Neuronal stem cell (in vitro differentiated cells): Measurements from ENCODE around the gene ABCC1.

Experiments used
- DNase-seq: peaks from one replicate; pipeline ENCODE4 v3.0.0-alpha.2; 2013; ENCODE audit warnings: low spot score
- H2AFZ ChIP-seq: one replicate; pipeline ENCODE4 v1.6.1; 2013; ENCODE audit warnings: mild to moderate bottlenecking, low read length, inconsistent platforms
- H2AK5ac ChIP-seq: 2 replicates; pipeline ENCODE4 v1.6.1; 2013; ENCODE audit warnings: low read depth, mild to moderate bottlenecking, inconsistent platforms, low read length, moderate library complexity, mixed read lengths
- H2BK120ac ChIP-seq: 2 replicates; pipeline ENCODE4 v1.6.1; 2013; ENCODE audit warnings: low read depth, mild to moderate bottlenecking, inconsistent platforms, low read length, moderate library complexity, mixed read lengths
- H2BK12ac ChIP-seq: one replicate; pipeline ENCODE4 v1.6.1; 2013; ENCODE audit warnings: low read length, inconsistent platforms
- H2BK15ac ChIP-seq: 2 replicates; pipeline ENCODE4 v1.6.1; 2013; ENCODE audit warnings: mild to moderate bottlenecking, low read length, inconsistent platforms, mixed read lengths
- H2BK5ac ChIP-seq: one replicate; pipeline ENCODE4 v1.6.1; 2013; ENCODE audit warnings: inconsistent platforms, mild to moderate bottlenecking, low read length, moderate library complexity
- H3K14ac ChIP-seq: one replicate; pipeline ENCODE4 v1.6.1; 2013; ENCODE audit warnings: low read length, inconsistent platforms
- H3K18ac ChIP-seq: 2 replicates; pipeline ENCODE4 v1.6.1; 2013; ENCODE audit warnings: low read length, inconsistent platforms
- H3K23ac ChIP-seq: 2 replicates; pipeline ENCODE4 v1.6.1; 2013; ENCODE audit warnings: low read depth, mild to moderate bottlenecking, mixed read lengths, low read length, inconsistent platforms; ENCODE audit not compliant: poor library complexity
- H3K27ac ChIP-seq: replicated peaks from 3 replicates; pipeline ENCODE4 v1.5.1; 2013; ENCODE audit warnings: low read length, inconsistent platforms
- H3K27me3 ChIP-seq, 3 experiments: 2 replicates each; pipeline ENCODE4 v1.6.1; 2013; ENCODE audit warnings: low read length in 3 of 3, mild to moderate bottlenecking in 2 of 3, inconsistent platforms in 1 of 3, low read depth in 1 of 3, mixed read lengths in 1 of 3, moderate library complexity in 1 of 3; ENCODE audit not compliant: control insufficient read depth in 3 of 3, insufficient read depth in 3 of 3
- H3K36me3 ChIP-seq, 2 donors: replicated peaks in 1 of 2; 2 replicates each; pipeline ENCODE4 v1.6.1; 2013; ENCODE audit warnings: low read length in 2 of 2; ENCODE audit not compliant: control insufficient read depth in 2 of 2, insufficient read depth in 2 of 2
- H3K4ac ChIP-seq: 2 replicates; pipeline ENCODE4 v1.6.1; 2013; ENCODE audit warnings: inconsistent platforms, mild to moderate bottlenecking, low read length, moderate library complexity
- H3K4me1 ChIP-seq, 2 donors: 1 replicate in 1 of 2; 2 replicates in 1 of 2; pipeline ENCODE4 v1.6.1; 2013; ENCODE audit warnings: low read length in 2 of 2, low read depth in 1 of 2; ENCODE audit not compliant: control insufficient read depth in 2 of 2, insufficient read depth in 1 of 2
- H3K4me2 ChIP-seq: one replicate; pipeline ENCODE4 v1.6.1; 2013; ENCODE audit warnings: mild to moderate bottlenecking, low read length, inconsistent platforms; ENCODE audit not compliant: insufficient read depth, poor library complexity, severe bottlenecking
- H3K4me3 ChIP-seq, 2 donors: 2 replicates each; pipeline ENCODE4 v1.5.1; 2013; ENCODE audit warnings: low read length in 2 of 2, mild to moderate bottlenecking in 2 of 2, inconsistent platforms in 1 of 2, moderate library complexity in 1 of 2
- H3K79me1 ChIP-seq: one replicate; pipeline ENCODE4 v1.6.1; 2013; ENCODE audit warnings: low read depth, mild to moderate bottlenecking, inconsistent platforms, low read length, moderate library complexity
- H3K9ac ChIP-seq: one replicate; pipeline ENCODE4 v1.6.1; 2013; ENCODE audit warnings: mild to moderate bottlenecking, low read depth, low read length, inconsistent platforms; ENCODE audit not compliant: poor library complexity
- H3K9me3 ChIP-seq, 2 donors: replicated peaks in 1 of 2; 2 replicates each; pipeline versions ENCODE3 to v1.6.1; 2013; ENCODE audit warnings: low read length in 2 of 2, mild to moderate bottlenecking in 2 of 2, inconsistent platforms in 1 of 2, low read depth in 1 of 2, mixed read lengths in 1 of 2, moderate library complexity in 1 of 2; ENCODE audit not compliant: control insufficient read depth in 2 of 2, insufficient read depth in 1 of 2
- H4K8ac ChIP-seq: one replicate; pipeline ENCODE4 v1.6.1; 2013; ENCODE audit warnings: low read depth, mild to moderate bottlenecking, inconsistent platforms, low read length, moderate library complexity
- H4K91ac ChIP-seq: one replicate; pipeline ENCODE4 v1.6.1; 2013; ENCODE audit warnings: low read length, low read depth, mild to moderate bottlenecking, inconsistent platforms; ENCODE audit not compliant: poor library complexity
- WGBS, 2 donors: extraction: QIAGEN DNeasy Blood & Tissue Kit; methylation state at CpG; one replicate each; pipeline ENCODE4 v1.1.7; 2013; ENCODE audit warnings: missing lambda C conversion rate in 2 of 2, mixed read lengths in 1 of 2; ENCODE audit not compliant: insufficient read length in 2 of 2, insufficient replicate concordance in 1 of 2; ENCODE audit errors: extremely low coverage in 2 of 2; 5-methylcytosine and 5-hydroxymethylcytosine counted together

Gene ABCC1

DNA sequence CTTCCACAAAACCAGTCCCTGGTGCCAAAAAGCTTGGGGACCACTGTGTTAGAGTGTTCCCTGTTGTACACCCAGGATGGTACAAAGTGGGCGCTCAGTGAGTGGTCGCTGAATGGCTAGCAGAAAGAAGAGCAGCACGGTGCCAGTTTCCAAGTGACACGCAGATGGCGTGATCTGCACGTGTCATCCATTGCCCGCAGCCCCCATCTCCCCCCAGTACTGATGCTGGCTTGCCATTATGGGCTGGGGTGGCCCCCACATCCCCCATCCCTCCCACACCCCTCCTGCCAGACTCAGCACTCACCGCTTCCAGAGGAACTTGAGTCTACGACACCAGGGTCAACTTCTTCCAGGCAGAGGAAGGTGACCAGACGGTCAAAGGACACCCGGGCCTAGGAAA lies 237.4 kb downstream of the ABCC1 start:
- Histone ChIP-seq H3K4me1 (peaks cover 3 to 5% of the 10 kb centered on the region in 2 donors), H3K27ac (no peak overlapping the region), H3K4me3 (no peak overlapping the region), H3K4ac (no peak overlapping the region), H2BK15ac (no peak overlapping the region), H3K14ac (no peak overlapping the region), H4K8ac (no peak overlapping the region), H2BK120ac (no peak overlapping the region), H3K18ac (no peak overlapping the region), H2BK5ac (no peak overlapping the region), H4K91ac (no peak overlapping the region), H3K9me3 (peaks cover 0 to 2% of the 10 kb centered on the region in 2 donors), H2BK12ac (no peak overlapping the region), H3K79me1 (no peaks in the 10 kb centered on the region), H3K27me3 (peaks cover 0 to 1% (median 0%) of the 10 kb centered on the region in 3 experiments), H3K36me3 (no peaks in the 10 kb centered on the region), H2AFZ (no peak overlapping the region), H3K23ac (no peak overlapping the region), H2AK5ac (no peak overlapping the region), H3K9ac (peak overlapping the region; percentile 15), H3K4me2 (no peak overlapping the region)
- WGBS, 2 donors = no CpG with 5 or more reads among the region's 11 CpGs
- DNase-seq = no peak

DNA sequence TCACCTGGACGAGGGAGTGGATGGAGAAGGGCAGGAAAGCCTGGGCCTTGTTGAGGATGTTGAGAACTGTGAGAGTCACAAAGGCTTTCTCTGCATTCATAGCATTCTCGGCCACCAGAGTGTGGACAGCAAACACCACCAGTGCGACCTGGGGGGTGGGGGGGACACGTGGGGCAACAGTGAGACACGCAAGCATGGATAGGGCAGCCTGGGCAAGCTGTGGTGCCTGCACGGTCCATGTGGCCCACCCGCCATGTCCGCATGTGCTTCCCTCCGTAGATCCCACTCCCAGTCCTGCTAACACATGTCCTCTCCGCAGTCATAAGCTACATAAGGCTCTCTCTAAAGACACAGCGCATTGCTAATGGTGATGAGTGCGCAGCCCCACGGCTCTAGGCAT lies 239.4 kb downstream of the ABCC1 start:
- WGBS, 2 donors = no CpG with 5 or more reads among the region's 13 CpGs
- no peak overlapping the region for H4K91ac ChIP-seq
- H2BK15ac ChIP-seq = no peak overlapping the region

DNA sequence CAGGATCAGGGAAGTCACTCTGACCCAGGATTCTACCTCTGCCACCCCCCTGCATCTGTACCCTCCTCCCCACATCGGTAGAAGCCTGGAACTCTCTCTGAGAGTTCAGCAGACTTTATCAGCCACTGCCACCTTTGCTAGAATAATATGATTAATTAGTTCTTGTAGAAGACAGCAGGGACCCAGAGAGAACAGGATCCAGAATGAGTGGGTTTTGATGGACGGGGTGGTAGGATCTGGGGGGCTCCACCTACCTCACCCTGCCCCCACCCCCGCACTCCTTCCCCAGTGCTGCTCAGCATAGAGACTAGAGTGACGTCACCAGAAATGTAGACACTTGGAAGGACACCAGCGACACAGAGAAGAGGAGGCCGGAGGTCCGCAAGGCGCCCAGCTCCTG lies 240.4 kb downstream of the ABCC1 start:
- H3K36me3 ChIP-seq = no peaks in the 10 kb centered on the region
- H2AFZ ChIP-seq = no peak overlapping the region
- peaks cover 0 to 4% (median 0%) of the 10 kb centered on the region in 3 experiments for H3K27me3 ChIP-seq
- H4K91ac ChIP-seq = no peak overlapping the region
- H3K18ac ChIP-seq = no peak overlapping the region
- no peak overlapping the region for H3K9ac ChIP-seq
- H3K79me1 ChIP-seq = no peaks in the 10 kb centered on the region
- H3K27ac ChIP-seq = no peak overlapping the region
- no peak for DNase-seq
- H3K4me3 ChIP-seq = no peak overlapping the region
- H3K4me1 ChIP-seq = no peaks in the 10 kb centered on the region
- H2AK5ac ChIP-seq = no peak overlapping the region
- H3K4ac ChIP-seq = no peak overlapping the region
- H3K4me2 ChIP-seq = no peak overlapping the region
- H3K14ac ChIP-seq = no peak overlapping the region
- no peaks in the 10 kb centered on the region for H3K9me3 ChIP-seq
- no peak overlapping the region for H2BK5ac ChIP-seq
- H2BK15ac ChIP-seq = no peak overlapping the region
- H4K8ac ChIP-seq = no peak overlapping the region
- no peak overlapping the region for H3K23ac ChIP-seq
- no peak overlapping the region for H2BK12ac ChIP-seq
- no CpG with 5 or more reads among the region's 8 CpGs for WGBS, 2 donors
- H2BK120ac ChIP-seq = no peak overlapping the region

More for the DNA sequence above, 239.4 kb downstream of the ABCC1 start:
- Histone ChIP-seq H3K79me1 (no peaks in the 10 kb centered on the region), H3K4me3 (no peak overlapping the region), H3K9ac (no peak overlapping the region), H3K23ac (no peak overlapping the region), H3K27me3 (peaks cover 0 to 4% (median 0%) of the 10 kb centered on the region in 3 experiments), H2AK5ac (peak overlapping the region; percentile 32), H3K14ac (peak overlapping the region; percentile 9), H3K36me3 (no peaks in the 10 kb centered on the region), H4K8ac (no peak overlapping the region), H3K9me3 (no peaks in the 10 kb centered on the region), H2BK120ac (no peak overlapping the region), H3K4me1 (no peaks in the 10 kb centered on the region), H2BK12ac (no peak overlapping the region), H3K4me2 (no peak overlapping the region), H3K27ac (no peak overlapping the region), H2BK5ac (no peak overlapping the region), H2AFZ (no peak overlapping the region), H3K4ac (no peak overlapping the region), H3K18ac (peak overlapping the region; percentile 36)
- DNase-seq = no peak

DNA sequence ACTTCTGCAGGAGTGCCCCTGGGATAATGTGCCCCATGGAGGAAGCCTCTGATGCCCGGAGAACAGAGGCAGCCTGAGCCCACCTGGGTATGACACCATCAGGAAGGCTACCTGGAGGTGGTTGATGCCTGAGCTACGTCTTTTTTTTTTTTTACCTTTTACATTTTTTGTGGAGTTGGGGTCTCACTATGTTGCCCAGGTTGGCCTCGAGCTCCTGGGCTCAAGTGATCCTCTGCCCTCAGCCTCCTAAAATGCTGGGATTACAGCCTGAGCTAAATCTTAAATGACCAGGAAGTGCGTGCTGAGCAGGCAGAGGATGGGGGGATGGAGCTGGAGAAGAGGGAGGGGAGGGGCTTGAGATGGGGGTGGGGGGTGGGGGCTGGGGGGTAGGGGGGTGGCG lies 241.1 kb downstream of the ABCC1 start:
- Histone ChIP-seq H4K91ac (no peak overlapping the region), H3K27ac (no peak overlapping the region), H3K14ac (no peak overlapping the region), H3K4me3 (no peak overlapping the region), H3K9me3 (no peaks in the 10 kb centered on the region), H3K9ac (no peak overlapping the region), H2BK12ac (no peak overlapping the region), H2AFZ (no peak overlapping the region), H2AK5ac (no peak overlapping the region), H3K36me3 (no peaks in the 10 kb centered on the region), H3K27me3 (peaks cover 0 to 4% (median 0%) of the 10 kb centered on the region in 3 experiments), H4K8ac (no peak overlapping the region), H2BK5ac (no peak overlapping the region), H3K79me1 (no peaks in the 10 kb centered on the region), H3K4ac (no peak overlapping the region), H3K23ac (no peak overlapping the region), H3K18ac (no peak overlapping the region), H2BK120ac (no peak overlapping the region), H2BK15ac (no peak overlapping the region), H3K4me2 (no peak overlapping the region), H3K4me1 (no peaks in the 10 kb centered on the region)
- no CpG with 5 or more reads among the region's 5 CpGs for WGBS, 2 donors
- DNase-seq = no peak
